Gastroesophageal sphincter (tissue), 3 donors: ENCODE data around the gene IL2RA.

Experiments used
- CTCF ChIP-seq, 4 experiments: fragments of 200-600 bp in 2 of 4; fragments of 450-650 bp in 2 of 4; sonication (generic) in 1 of 4; IDR thresholded peaks; one replicate each; pipeline ENCODE4 v1.5.1; 2017 to 2019; ENCODE audit warnings: antibody characterized with exemption in 4 of 4, mild to moderate bottlenecking in 2 of 4, moderate library complexity in 2 of 4
- POLR2A ChIP-seq, 2 donors: fragments of 450-650 bp; IDR thresholded peaks; one replicate each; pipeline ENCODE4 v1.6.1; 2017; ENCODE audit warnings: antibody characterized with exemption in 2 of 2, mild to moderate bottlenecking in 2 of 2, moderate library complexity in 1 of 2
- POLR2AphosphoS5 ChIP-seq: sonication (generic); formaldehyde crosslinking; IDR thresholded peaks from one replicate; pipeline ENCODE4 v1.6.1; 2017; ENCODE audit warnings: antibody characterized with exemption

DNA sequence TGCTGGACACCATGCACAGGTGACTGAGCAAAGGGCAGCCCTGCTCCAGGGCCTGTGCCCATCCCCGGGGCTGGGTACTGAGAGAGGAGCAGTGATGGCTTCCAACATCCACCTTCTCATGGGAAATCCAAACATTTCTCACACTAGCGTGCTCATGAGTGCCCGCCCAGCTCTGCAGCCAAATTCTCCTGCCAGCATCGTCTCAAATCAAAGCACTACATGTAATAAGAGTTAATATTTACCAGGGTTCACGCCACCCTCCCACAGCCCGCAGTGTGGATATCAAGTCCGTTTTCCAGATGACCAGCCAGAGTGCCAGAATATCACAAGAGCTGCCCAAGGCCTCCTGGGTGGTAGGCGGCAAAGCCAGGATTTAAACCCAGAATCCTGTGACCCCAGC, 96.9 kb downstream of the IL2RA start:
- no peak for TF ChIP-seq POLR2AphosphoS5
- TF ChIP-seq CTCF (IDR thresholded peaks at IDR 0.05): no peak
- TF ChIP-seq POLR2A (IDR thresholded peaks at IDR 0.05): no peak
